Measurements from ENCODE around the gene EPYC.

The EPYC gene

GRCh38 chr12:90959538-90960139 lies 45.1 kb downstream of the EPYC start:
- Histone ChIP-seq H3K27me3 (ENCODE audit: insufficient read depth, low read length) (no peaks in the 10 kb centered on the region), H3K4me3 (ENCODE audit: low read depth, low read length) (no peak overlapping the region), H2AFZ (ENCODE audit: low read length, unreplicated experiment) (no peak overlapping the region), H3K4me1 (ENCODE audit: control insufficient read depth, insufficient read depth, low read length, unreplicated experiment) (no peaks in the 10 kb centered on the region), H3K36me3 (ENCODE audit: insufficient read depth, low read length) (no peaks in the 10 kb centered on the region), H3K27ac (ENCODE audit: low read depth, low read length) (no peak overlapping the region), H3K79me2 (ENCODE audit: control insufficient read depth, insufficient read depth, low read length, unreplicated experiment) (no peaks in the 10 kb centered on the region)

- no peak overlapping the region for H3K4me3 ChIP-seq (ENCODE audit: low read depth, low read length)
- no peaks in the 10 kb centered on the region for H3K4me1 ChIP-seq (ENCODE audit: control insufficient read depth, insufficient read depth, low read length, unreplicated experiment)
- H3K79me2 ChIP-seq (ENCODE audit: control insufficient read depth, insufficient read depth, low read length, unreplicated experiment), result no peaks in the 10 kb centered on the region
- no peaks in the 10 kb centered on the region for H3K36me3 ChIP-seq (ENCODE audit: insufficient read depth, low read length)
- no peak overlapping the region for H2AFZ ChIP-seq (ENCODE audit: low read length, unreplicated experiment)
- H3K27ac ChIP-seq (ENCODE audit: low read depth, low read length), result no peak overlapping the region
- H3K27me3 ChIP-seq (ENCODE audit: insufficient read depth, low read length), result no peaks in the 10 kb centered on the region
Measured at GRCh38 chr12:90959032-90959431, 45.7 kb downstream of the EPYC start.

DNA sequence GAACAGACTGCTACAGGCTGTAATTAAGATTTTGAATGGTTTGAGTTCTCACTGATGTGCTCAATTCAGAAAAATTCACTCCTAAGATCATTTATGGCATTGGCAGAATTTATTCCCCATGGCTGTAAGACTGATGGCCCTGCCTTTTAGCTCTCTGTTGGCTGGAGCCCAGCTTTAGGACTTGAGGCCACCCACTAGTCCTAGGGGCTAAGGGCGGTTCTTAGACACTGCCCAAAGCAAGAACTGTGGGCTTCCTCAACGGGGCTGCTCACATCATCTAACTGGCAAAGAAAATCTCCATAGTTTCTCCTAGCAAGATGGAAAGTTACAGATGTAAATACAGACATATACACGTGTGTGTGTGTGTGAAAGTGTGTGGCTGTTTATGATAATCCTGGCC lies 46.4 kb downstream of the EPYC start:
- no peaks in the 10 kb centered on the region for H3K4me1 ChIP-seq (ENCODE audit: control insufficient read depth, insufficient read depth, low read length, unreplicated experiment)
- no peak overlapping the region for H3K4me3 ChIP-seq (ENCODE audit: low read depth, low read length)
- H3K79me2 ChIP-seq (ENCODE audit: control insufficient read depth, insufficient read depth, low read length, unreplicated experiment), result no peaks in the 10 kb centered on the region
- H3K27me3 ChIP-seq (ENCODE audit: insufficient read depth, low read length), result no peaks in the 10 kb centered on the region
- H3K27ac ChIP-seq (ENCODE audit: low read depth, low read length), result no peak overlapping the region
- peak overlapping the region; percentile 39 for H2AFZ ChIP-seq (ENCODE audit: low read length, unreplicated experiment)
- H3K36me3 ChIP-seq (ENCODE audit: insufficient read depth, low read length), result no peaks in the 10 kb centered on the region

DNA sequence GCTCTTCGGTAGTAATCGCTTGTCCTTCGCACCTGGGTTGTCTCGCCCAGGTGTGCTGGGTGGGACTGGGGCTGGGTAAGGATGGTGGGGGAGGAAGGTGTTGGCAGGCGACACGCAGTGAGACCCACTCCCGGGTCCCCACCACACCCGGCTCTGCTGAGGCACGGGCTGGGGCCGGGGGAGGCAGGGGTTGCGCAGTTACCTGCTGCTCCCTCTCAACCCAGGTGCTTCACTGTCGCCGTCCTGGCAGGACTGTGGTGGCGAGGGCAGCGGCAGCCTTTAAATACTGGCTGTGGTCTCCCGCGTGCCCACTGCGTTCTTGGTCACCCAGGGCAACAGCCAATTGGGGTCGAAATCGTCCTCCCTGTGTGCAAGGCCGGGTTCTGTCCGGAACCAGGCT lies 49.9 kb downstream of the EPYC start, which contains the start of gene CCER1:
Gene CCER1, minus strand, starts transcription at position 256 of the 400 bp plus-strand sequence. CDS start 434 bp downstream, outside the sequence.
- H3K27me3 ChIP-seq (ENCODE audit: insufficient read depth, low read length), result no peaks in the 10 kb centered on the region
- no peak within 1 kb of the TSS for H3K4me3 ChIP-seq (ENCODE audit: low read depth, low read length)
- H3K27ac ChIP-seq (ENCODE audit: low read depth, low read length), result no peak within 1 kb of the TSS

DNA sequence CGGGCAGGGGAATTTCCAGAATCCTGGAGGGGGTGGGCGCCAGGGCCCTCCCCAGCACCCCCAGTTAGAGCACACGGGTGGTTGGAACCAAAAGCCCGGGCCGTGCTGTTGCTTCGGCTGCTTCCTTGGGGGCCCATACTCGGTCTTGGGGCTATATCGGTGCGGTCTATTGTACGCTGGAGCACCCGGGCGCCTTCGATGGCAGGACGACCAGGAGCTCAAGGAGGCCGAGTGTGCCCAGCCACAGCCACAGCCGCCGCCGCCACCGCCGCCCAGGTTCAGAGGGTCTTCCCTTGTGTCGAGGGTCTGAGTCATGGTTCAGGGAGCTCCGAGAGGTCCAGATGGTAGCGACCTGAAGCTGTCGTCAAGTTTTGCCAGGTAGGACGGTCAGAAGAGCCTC lies 50.3 kb downstream of the EPYC start:
- no peak overlapping the region for H2AFZ ChIP-seq (ENCODE audit: low read length, unreplicated experiment)
- H3K4me3 ChIP-seq (ENCODE audit: low read depth, low read length), result no peak overlapping the region
- no peaks in the 10 kb centered on the region for H3K4me1 ChIP-seq (ENCODE audit: control insufficient read depth, insufficient read depth, low read length, unreplicated experiment)
- H3K79me2 ChIP-seq (ENCODE audit: control insufficient read depth, insufficient read depth, low read length, unreplicated experiment), result no peaks in the 10 kb centered on the region
- H3K27ac ChIP-seq (ENCODE audit: low read depth, low read length), result no peak overlapping the region
- no peaks in the 10 kb centered on the region for H3K36me3 ChIP-seq (ENCODE audit: insufficient read depth, low read length)
- H3K27me3 ChIP-seq (ENCODE audit: insufficient read depth, low read length), result no peaks in the 10 kb centered on the region

More for the DNA sequence above, 49.9 kb downstream of the EPYC start, which contains the start of gene CCER1:
- Histone ChIP-seq H3K4me1 (ENCODE audit: control insufficient read depth, insufficient read depth, low read length, unreplicated experiment) (no peaks in the 10 kb centered on the region), H3K36me3 (ENCODE audit: insufficient read depth, low read length) (no peaks in the 10 kb centered on the region), H2AFZ (ENCODE audit: low read length, unreplicated experiment) (no peak within 1 kb of the TSS), H3K79me2 (ENCODE audit: control insufficient read depth, insufficient read depth, low read length, unreplicated experiment) (no peaks in the 10 kb centered on the region)

DNA sequence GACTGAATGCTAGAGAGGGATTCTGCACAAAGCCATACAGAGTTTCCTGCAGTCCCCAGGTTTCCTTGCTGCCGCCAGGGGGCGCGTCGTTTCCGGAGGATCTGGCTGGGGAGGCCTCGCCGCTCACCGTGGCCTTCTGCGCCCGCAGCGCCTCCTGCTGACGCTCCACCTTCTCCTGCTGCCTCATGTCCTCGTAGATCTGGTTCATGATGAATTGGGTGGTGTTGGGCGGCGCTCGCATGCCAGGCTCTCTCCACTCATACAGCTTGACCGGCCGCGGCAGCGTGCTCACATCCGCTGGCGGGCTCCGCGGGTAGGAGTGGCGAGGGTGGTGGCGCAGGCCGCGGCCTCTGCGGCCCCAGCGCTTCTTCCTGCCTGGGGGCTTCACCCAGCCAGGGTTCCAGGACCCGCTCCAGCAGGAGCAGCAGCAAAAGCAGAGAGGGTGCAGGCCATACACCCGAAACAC lies 50.8 kb downstream of the EPYC start:
- no peaks in the 10 kb centered on the region for H3K36me3 ChIP-seq (ENCODE audit: insufficient read depth, low read length)
- no peaks in the 10 kb centered on the region for H3K4me1 ChIP-seq (ENCODE audit: control insufficient read depth, insufficient read depth, low read length, unreplicated experiment)
- H2AFZ ChIP-seq (ENCODE audit: low read length, unreplicated experiment), result no peak overlapping the region
- no peaks in the 10 kb centered on the region for H3K79me2 ChIP-seq (ENCODE audit: control insufficient read depth, insufficient read depth, low read length, unreplicated experiment)
- no peak overlapping the region for H3K27ac ChIP-seq (ENCODE audit: low read depth, low read length)
- H3K4me3 ChIP-seq (ENCODE audit: low read depth, low read length), result no peak overlapping the region
- H3K27me3 ChIP-seq (ENCODE audit: insufficient read depth, low read length), result no peaks in the 10 kb centered on the region

GRCh38 chr12:90951432-90952105 lies 53.2 kb downstream of the EPYC start:
- Histone ChIP-seq H3K4me3 (ENCODE audit: low read depth, low read length) (no peak overlapping the region), H2AFZ (ENCODE audit: low read length, unreplicated experiment) (no peak overlapping the region), H3K79me2 (ENCODE audit: control insufficient read depth, insufficient read depth, low read length, unreplicated experiment) (no peaks in the 10 kb centered on the region), H3K27ac (ENCODE audit: low read depth, low read length) (no peak overlapping the region), H3K36me3 (ENCODE audit: insufficient read depth, low read length) (no peaks in the 10 kb centered on the region), H3K27me3 (ENCODE audit: insufficient read depth, low read length) (no peaks in the 10 kb centered on the region), H3K4me1 (ENCODE audit: control insufficient read depth, insufficient read depth, low read length, unreplicated experiment) (no peaks in the 10 kb centered on the region)

DNA sequence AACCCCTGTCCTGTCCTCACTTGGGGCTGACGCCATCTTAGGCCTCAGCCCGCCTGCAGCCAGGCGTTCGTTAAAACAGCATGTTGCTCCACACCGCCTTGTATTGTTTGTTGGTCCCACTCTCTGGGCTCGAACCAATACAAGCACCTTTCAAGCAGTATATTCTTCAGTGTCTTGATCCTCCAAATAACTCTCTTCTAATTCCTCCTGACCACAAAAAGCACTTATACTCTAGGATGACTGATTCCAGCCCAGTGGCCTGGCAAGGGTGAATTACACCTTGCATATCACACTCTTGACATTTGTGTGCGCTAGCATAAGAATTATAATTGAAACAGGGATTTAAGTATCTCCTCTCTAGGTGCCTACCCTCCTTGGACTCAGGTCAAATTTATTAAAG lies 56.9 kb downstream of the EPYC start:
- Histone ChIP-seq H3K4me3 (ENCODE audit: low read depth, low read length) (no peak overlapping the region), H3K79me2 (ENCODE audit: control insufficient read depth, insufficient read depth, low read length, unreplicated experiment) (no peaks in the 10 kb centered on the region), H3K36me3 (ENCODE audit: insufficient read depth, low read length) (no peaks in the 10 kb centered on the region), H3K27me3 (ENCODE audit: insufficient read depth, low read length) (no peaks in the 10 kb centered on the region), H2AFZ (ENCODE audit: low read length, unreplicated experiment) (no peak overlapping the region), H3K27ac (ENCODE audit: low read depth, low read length) (no peak overlapping the region), H3K4me1 (ENCODE audit: control insufficient read depth, insufficient read depth, low read length, unreplicated experiment) (no peaks in the 10 kb centered on the region)

DNA sequence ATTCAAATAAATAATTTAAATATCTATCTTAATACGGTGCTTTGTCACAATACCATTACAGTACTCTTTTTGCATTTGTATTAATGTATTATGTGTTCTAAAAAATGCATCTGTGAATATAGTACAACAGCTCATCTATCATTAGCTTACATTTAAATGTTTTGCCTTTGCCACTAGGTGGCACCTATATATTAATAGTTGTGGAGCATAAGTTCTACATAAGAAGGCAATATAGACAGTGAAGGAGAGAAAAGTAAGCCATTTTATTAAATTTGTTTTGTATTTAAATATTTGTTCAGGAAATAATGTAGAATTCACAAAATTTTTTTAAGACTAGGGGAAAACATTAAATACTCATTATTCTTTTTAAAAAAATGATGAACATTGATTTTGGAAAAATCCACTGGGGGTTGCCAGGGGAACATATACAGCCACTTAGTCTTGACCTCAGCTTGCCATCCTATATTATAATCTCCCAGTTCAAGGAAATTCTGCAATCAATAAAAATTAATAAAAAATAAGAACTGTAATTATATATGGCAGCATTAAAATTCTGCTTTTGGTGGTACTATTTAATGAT lies 59.6 kb downstream of the EPYC start:
- no peaks in the 10 kb centered on the region for H3K79me2 ChIP-seq (ENCODE audit: control insufficient read depth, insufficient read depth, low read length, unreplicated experiment)
- H3K27ac ChIP-seq (ENCODE audit: low read depth, low read length), result no peak overlapping the region

GRCh38 chr12:90943255-90943654 lies 61.5 kb downstream of the EPYC start:
- Histone ChIP-seq H3K27me3 (ENCODE audit: insufficient read depth, low read length) (no peaks in the 10 kb centered on the region), H2AFZ (ENCODE audit: low read length, unreplicated experiment) (no peak overlapping the region), H3K79me2 (ENCODE audit: control insufficient read depth, insufficient read depth, low read length, unreplicated experiment) (no peaks in the 10 kb centered on the region), H3K27ac (ENCODE audit: low read depth, low read length) (no peak overlapping the region), H3K4me1 (ENCODE audit: control insufficient read depth, insufficient read depth, low read length, unreplicated experiment) (peaks cover 15% of the 10 kb centered on the region), H3K4me3 (ENCODE audit: low read depth, low read length) (no peak overlapping the region), H3K36me3 (ENCODE audit: insufficient read depth, low read length) (no peaks in the 10 kb centered on the region)

More for the DNA sequence above, 59.6 kb downstream of the EPYC start:
- H2AFZ ChIP-seq (ENCODE audit: low read length, unreplicated experiment), result no peak overlapping the region
- no peaks in the 10 kb centered on the region for H3K36me3 ChIP-seq (ENCODE audit: insufficient read depth, low read length)
- no peaks in the 10 kb centered on the region for H3K4me1 ChIP-seq (ENCODE audit: control insufficient read depth, insufficient read depth, low read length, unreplicated experiment)
- no peak overlapping the region for H3K4me3 ChIP-seq (ENCODE audit: low read depth, low read length)
- H3K27me3 ChIP-seq (ENCODE audit: insufficient read depth, low read length), result no peaks in the 10 kb centered on the region

Data from ACC112 (cell line).